Measurements from ENCODE around the gene SEPHS1.
"Not testable (repeated sequence)": the region's sequence is repeated elsewhere in the genome, so short reads cannot be mapped to it uniquely, and the experiment has no call there.

SEPHS1 gene

GRCh38 chr10:13291061-13291460 is 57.0 kb downstream of the SEPHS1 start:
- H3K9me3 ChIP-seq (ENCODE audit: control insufficient read depth, low read length) = no peaks in the 10 kb centered on the region
- no peak overlapping the region for H3K4ac ChIP-seq (ENCODE audit: low read depth in 1 of 2, low read length in 2 of 2)
- no peak overlapping the region for H3K27ac ChIP-seq (ENCODE audit: low read length, poor library complexity, severe bottlenecking)
- no peaks in the 10 kb centered on the region for H3K27me3 ChIP-seq (ENCODE audit: control insufficient read depth in 1 of 2, insufficient read depth in 1 of 2, low read length in 2 of 2)
- no peak overlapping the region for H2BK15ac ChIP-seq (ENCODE audit: low read depth, poor library complexity, severe bottlenecking)
- H3K14ac ChIP-seq (ENCODE audit: low read length in 2 of 2) = no peak overlapping the region
- no peak overlapping the region for H3K23ac ChIP-seq (ENCODE audit: low read length in 2 of 2)
- DNase-seq = no peak
- no peak overlapping the region for H2AFZ ChIP-seq (ENCODE audit: low read depth, low read length)
- WGBS = 90% methylated on average over 2 of the region's 4 CpGs
- no peak overlapping the region for H2BK12ac ChIP-seq (ENCODE audit: low read length in 2 of 2)
- no peak overlapping the region for H2AK5ac ChIP-seq (ENCODE audit: low read length, severe bottlenecking)
- H3K18ac ChIP-seq (ENCODE audit: low read depth in 1 of 2, low read length in 2 of 2) = no peak overlapping the region
- H3K79me1 ChIP-seq (replicated peaks; ENCODE audit: low read length, poor library complexity, severe bottlenecking) = no peaks in the 10 kb centered on the region
- H3K36me3 ChIP-seq (ENCODE audit: control insufficient read depth in 1 of 2, insufficient read depth in 2 of 2, low read depth in 1 of 2, low read length in 2 of 2) = peaks cover 7 to 69% of the 10 kb centered on the region in 2 experiments
- H2BK120ac ChIP-seq (ENCODE audit: low read depth, low read length) = no peak overlapping the region
- no peak overlapping the region for H3K4me3 ChIP-seq (ENCODE audit: insufficient read depth in 1 of 2, low read depth in 1 of 2, low read length in 2 of 2)
- no peak overlapping the region for H3K9ac ChIP-seq (ENCODE audit: low read length)
- H4K8ac ChIP-seq (ENCODE audit: low read length) = no peak overlapping the region
- H4K91ac ChIP-seq (ENCODE audit: low read length) = no peak overlapping the region
- H3K4me1 ChIP-seq (ENCODE audit: control insufficient read depth, insufficient read depth, low read depth, low read length) = peaks cover 1% of the 10 kb centered on the region
- H2BK5ac ChIP-seq (ENCODE audit: low read depth, low read length, poor library complexity, severe bottlenecking) = no peak overlapping the region
- no peak overlapping the region for H3K4me2 ChIP-seq (ENCODE audit: low read length, poor library complexity, severe bottlenecking)

- no peak for DNase-seq
- 86% methylated on average over 3 of the region's 4 CpGs for WGBS
- no peak overlapping the region for H3K18ac ChIP-seq (ENCODE audit: low read depth in 1 of 2, low read length in 2 of 2)
These were observed 64.0 kb downstream of the SEPHS1 start for GRCh38 chr10:13284050-13284449.

GRCh38 chr10:13282348-13282747 is 65.7 kb downstream of the SEPHS1 start:
- not testable (repeated sequence) for H3K4ac ChIP-seq (ENCODE audit: low read depth in 1 of 2, low read length in 2 of 2); DNase-seq; H4K91ac ChIP-seq (ENCODE audit: low read length); H3K23ac ChIP-seq (ENCODE audit: low read length in 2 of 2); H2BK12ac ChIP-seq (ENCODE audit: low read length in 2 of 2); H3K14ac ChIP-seq (ENCODE audit: low read length in 2 of 2); H3K9me3 ChIP-seq (ENCODE audit: control insufficient read depth, low read length); H2AFZ ChIP-seq (ENCODE audit: low read depth, low read length); H3K27ac ChIP-seq (ENCODE audit: low read length, poor library complexity, severe bottlenecking); H3K18ac ChIP-seq (ENCODE audit: low read depth in 1 of 2, low read length in 2 of 2); H2AK5ac ChIP-seq (ENCODE audit: low read length, severe bottlenecking); H3K79me1 ChIP-seq (replicated peaks; ENCODE audit: low read length, poor library complexity, severe bottlenecking); H2BK5ac ChIP-seq (ENCODE audit: low read depth, low read length, poor library complexity, severe bottlenecking); H3K9ac ChIP-seq (ENCODE audit: low read length); H4K8ac ChIP-seq (ENCODE audit: low read length); H3K4me1 ChIP-seq (ENCODE audit: control insufficient read depth, insufficient read depth, low read depth, low read length); H3K4me3 ChIP-seq (ENCODE audit: insufficient read depth in 1 of 2, low read depth in 1 of 2, low read length in 2 of 2); H3K4me2 ChIP-seq (ENCODE audit: low read length, poor library complexity, severe bottlenecking); H2BK15ac ChIP-seq (ENCODE audit: low read depth, poor library complexity, severe bottlenecking); H3K27me3 ChIP-seq (ENCODE audit: control insufficient read depth in 1 of 2, insufficient read depth in 1 of 2, low read length in 2 of 2); H2BK120ac ChIP-seq (ENCODE audit: low read depth, low read length)
- WGBS = 96% methylated on average over 6 of the region's 6 CpGs
- peaks cover 0 to 74% of the 10 kb centered on the region in 2 experiments for H3K36me3 ChIP-seq (ENCODE audit: control insufficient read depth in 1 of 2, insufficient read depth in 2 of 2, low read depth in 1 of 2, low read length in 2 of 2)

More at GRCh38 chr10:13284050-13284449, 64.0 kb downstream of the SEPHS1 start:
- H3K9ac ChIP-seq (ENCODE audit: low read length) = no peak overlapping the region
- H3K79me1 ChIP-seq (replicated peaks; ENCODE audit: low read length, poor library complexity, severe bottlenecking) = no peaks in the 10 kb centered on the region
- no peak overlapping the region for H3K4ac ChIP-seq (ENCODE audit: low read depth in 1 of 2, low read length in 2 of 2)
- no peak overlapping the region for H2BK15ac ChIP-seq (ENCODE audit: low read depth, poor library complexity, severe bottlenecking)
- H3K4me3 ChIP-seq (ENCODE audit: insufficient read depth in 1 of 2, low read depth in 1 of 2, low read length in 2 of 2) = no peak overlapping the region
- H2AFZ ChIP-seq (ENCODE audit: low read depth, low read length) = no peak overlapping the region
- H2BK12ac ChIP-seq (ENCODE audit: low read length in 2 of 2) = no peak overlapping the region
- H2BK120ac ChIP-seq (ENCODE audit: low read depth, low read length) = no peak overlapping the region
- peaks cover 3 to 79% of the 10 kb centered on the region in 2 experiments for H3K36me3 ChIP-seq (ENCODE audit: control insufficient read depth in 1 of 2, insufficient read depth in 2 of 2, low read depth in 1 of 2, low read length in 2 of 2)
- H3K14ac ChIP-seq (ENCODE audit: low read length in 2 of 2) = no peak overlapping the region
- no peak overlapping the region for H3K27ac ChIP-seq (ENCODE audit: low read length, poor library complexity, severe bottlenecking)
- H4K91ac ChIP-seq (ENCODE audit: low read length) = no peak overlapping the region
- no peak overlapping the region for H3K23ac ChIP-seq (ENCODE audit: low read length in 2 of 2)
- no peaks in the 10 kb centered on the region for H3K27me3 ChIP-seq (ENCODE audit: control insufficient read depth in 1 of 2, insufficient read depth in 1 of 2, low read length in 2 of 2)
- H4K8ac ChIP-seq (ENCODE audit: low read length) = no peak overlapping the region
- H3K4me1 ChIP-seq (ENCODE audit: control insufficient read depth, insufficient read depth, low read depth, low read length) = no peaks in the 10 kb centered on the region
- H3K9me3 ChIP-seq (ENCODE audit: control insufficient read depth, low read length) = no peaks in the 10 kb centered on the region
- H2AK5ac ChIP-seq (ENCODE audit: low read length, severe bottlenecking) = no peak overlapping the region
- no peak overlapping the region for H3K4me2 ChIP-seq (ENCODE audit: low read length, poor library complexity, severe bottlenecking)
- H2BK5ac ChIP-seq (ENCODE audit: low read depth, low read length, poor library complexity, severe bottlenecking) = no peak overlapping the region

- DNase-seq = no peak
- Histone ChIP-seq H2AFZ (ENCODE audit: low read depth, low read length) (no peak overlapping the region), H3K4ac (ENCODE audit: low read depth in 1 of 2, low read length in 2 of 2) (no peak overlapping the region), H3K9me3 (ENCODE audit: control insufficient read depth, low read length) (no peaks in the 10 kb centered on the region), H2BK120ac (ENCODE audit: low read depth, low read length) (no peak overlapping the region), H3K27ac (ENCODE audit: low read length, poor library complexity, severe bottlenecking) (no peak overlapping the region), H3K9ac (ENCODE audit: low read length) (peak overlapping the region; percentile 18), H2BK12ac (ENCODE audit: low read length in 2 of 2) (no peak overlapping the region), H2AK5ac (ENCODE audit: low read length, severe bottlenecking) (no peak overlapping the region), H4K8ac (ENCODE audit: low read length) (no peak overlapping the region), H3K36me3 (ENCODE audit: control insufficient read depth in 1 of 2, insufficient read depth in 2 of 2, low read depth in 1 of 2, low read length in 2 of 2) (peaks cover 0 to 37% of the 10 kb centered on the region in 2 experiments), H3K4me2 (ENCODE audit: low read length, poor library complexity, severe bottlenecking) (no peak overlapping the region), H4K91ac (ENCODE audit: low read length) (no peak overlapping the region), H3K4me3 (ENCODE audit: insufficient read depth in 1 of 2, low read depth in 1 of 2, low read length in 2 of 2) (no peak overlapping the region), H3K23ac (ENCODE audit: low read length in 2 of 2) (no peak overlapping the region), H3K79me1 (replicated peaks; ENCODE audit: low read length, poor library complexity, severe bottlenecking) (no peaks in the 10 kb centered on the region), H3K14ac (ENCODE audit: low read length in 2 of 2) (no peak overlapping the region), H2BK5ac (ENCODE audit: low read depth, low read length, poor library complexity, severe bottlenecking) (no peak overlapping the region), H3K4me1 (ENCODE audit: control insufficient read depth, insufficient read depth, low read depth, low read length) (no peaks in the 10 kb centered on the region), H3K27me3 (ENCODE audit: control insufficient read depth in 1 of 2, insufficient read depth in 1 of 2, low read length in 2 of 2) (no peaks in the 10 kb centered on the region), H2BK15ac (ENCODE audit: low read depth, poor library complexity, severe bottlenecking) (no peak overlapping the region), H3K18ac (ENCODE audit: low read depth in 1 of 2, low read length in 2 of 2) (no peak overlapping the region)
- WGBS = 79% methylated on average over 2 of the region's 4 CpGs
These were observed 71.2 kb downstream of the SEPHS1 start for GRCh38 chr10:13276749-13277365.

All from mesenchymal stem cell (in vitro differentiated cells and primary cell).